GM12865 (cell line): ENCODE measurements around the gene TMEM167B.
A peak's percentile ranks its signal among the peaks of the same experiment; 100 is the strongest.

Source experiments
- DNase-seq: peaks from one replicate; pipeline ENCODE4 v3.0.0; 2010; ENCODE audit warnings: low read depth
- H3K4me3 ChIP-seq: 2 replicates; pipeline ENCODE4 v1.5.1; 2011; ENCODE audit warnings: mild to moderate bottlenecking, low read depth, low read length, control low read depth
- TF ChIP-seq, protein P1 (sequence below): IDR thresholded peaks from 2 replicates; pipeline ENCODE4 v1.5.1; 2011; ENCODE audit warnings: low read length, control low read depth, low read depth, inconsistent platforms; ENCODE audit not compliant: insufficient read depth; ENCODE audit errors: missing control alignments

Gene TMEM167B

DNA sequence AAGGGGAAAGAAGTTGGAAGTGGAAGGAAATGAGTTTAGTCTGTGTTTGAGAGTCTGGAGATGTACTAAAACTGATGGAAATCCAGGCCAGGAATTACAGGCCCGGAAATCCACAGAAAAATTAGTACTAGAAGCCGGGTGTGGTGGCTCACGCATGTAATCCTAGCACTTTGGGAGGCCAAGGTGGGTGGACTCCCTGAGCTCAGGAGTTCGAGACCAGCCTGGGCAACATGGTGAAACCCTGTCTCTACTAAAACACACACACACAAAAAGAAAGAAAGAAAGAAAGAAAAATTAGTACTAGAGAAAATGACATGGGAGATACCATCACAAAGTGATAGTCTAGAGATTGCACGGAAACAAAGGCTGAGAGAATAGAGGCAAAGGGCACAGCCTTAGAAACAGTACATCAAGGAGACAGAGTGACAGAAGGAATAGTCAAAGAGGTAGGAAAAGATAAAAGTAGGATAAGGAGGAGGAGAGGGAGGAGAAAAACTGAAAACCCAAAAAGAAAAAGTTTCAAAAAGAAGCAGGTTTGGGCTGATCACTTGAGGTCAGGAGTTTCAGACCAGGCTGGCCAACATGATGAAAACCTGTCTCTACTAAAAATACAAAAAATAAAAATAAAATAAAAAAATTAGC is 10.0 kb upstream of the TMEM167B start:
- no peak for DNase-seq
- H3K4me3 ChIP-seq: no peak overlapping the region
- TF ChIP-seq, protein P1, sequence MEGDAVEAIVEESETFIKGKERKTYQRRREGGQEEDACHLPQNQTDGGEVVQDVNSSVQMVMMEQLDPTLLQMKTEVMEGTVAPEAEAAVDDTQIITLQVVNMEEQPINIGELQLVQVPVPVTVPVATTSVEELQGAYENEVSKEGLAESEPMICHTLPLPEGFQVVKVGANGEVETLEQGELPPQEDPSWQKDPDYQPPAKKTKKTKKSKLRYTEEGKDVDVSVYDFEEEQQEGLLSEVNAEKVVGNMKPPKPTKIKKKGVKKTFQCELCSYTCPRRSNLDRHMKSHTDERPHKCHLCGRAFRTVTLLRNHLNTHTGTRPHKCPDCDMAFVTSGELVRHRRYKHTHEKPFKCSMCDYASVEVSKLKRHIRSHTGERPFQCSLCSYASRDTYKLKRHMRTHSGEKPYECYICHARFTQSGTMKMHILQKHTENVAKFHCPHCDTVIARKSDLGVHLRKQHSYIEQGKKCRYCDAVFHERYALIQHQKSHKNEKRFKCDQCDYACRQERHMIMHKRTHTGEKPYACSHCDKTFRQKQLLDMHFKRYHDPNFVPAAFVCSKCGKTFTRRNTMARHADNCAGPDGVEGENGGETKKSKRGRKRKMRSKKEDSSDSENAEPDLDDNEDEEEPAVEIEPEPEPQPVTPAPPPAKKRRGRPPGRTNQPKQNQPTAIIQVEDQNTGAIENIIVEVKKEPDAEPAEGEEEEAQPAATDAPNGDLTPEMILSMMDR: no peak

DNA sequence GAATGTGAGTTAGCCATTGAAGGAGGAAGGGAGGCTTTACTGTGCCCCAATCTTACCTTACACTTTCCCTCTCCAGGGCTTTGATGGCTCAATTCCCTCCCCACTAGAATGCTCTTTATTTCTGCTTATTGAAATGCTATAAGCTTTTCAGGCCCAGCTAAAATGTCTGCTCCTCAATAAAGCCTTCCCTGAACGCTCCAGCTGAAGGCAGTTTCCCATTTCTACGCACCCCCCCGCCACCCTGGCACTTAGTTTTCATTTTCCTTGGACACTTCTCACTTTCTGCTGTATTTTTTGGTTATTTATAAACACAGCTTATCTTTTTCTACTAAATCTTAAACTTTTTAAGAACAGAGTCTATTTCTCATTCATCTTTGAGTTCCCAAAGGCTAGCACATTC is 7.1 kb upstream of the TMEM167B start:
- H3K4me3 ChIP-seq: no peak overlapping the region
- TF ChIP-seq, protein P1: no peak
- DNase-seq: no peak

DNA sequence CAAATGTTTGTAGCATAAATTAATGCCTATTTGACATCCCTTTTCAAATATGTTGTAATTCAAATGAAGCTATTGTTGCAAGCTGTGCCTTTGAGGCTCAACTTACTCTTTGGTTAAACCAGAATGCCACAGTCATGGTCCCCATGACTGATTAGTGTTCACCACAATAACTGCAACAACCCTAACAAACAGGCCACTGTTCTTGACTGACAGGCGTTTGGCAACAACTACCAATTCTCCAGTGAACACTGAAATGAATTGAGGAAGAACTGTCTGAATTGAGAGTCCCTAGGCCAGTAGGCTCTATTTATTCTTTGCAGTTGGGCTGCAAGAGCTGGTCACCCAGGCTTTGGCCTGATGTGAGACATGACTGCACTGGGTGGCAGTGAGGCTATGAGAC is 6.6 kb upstream of the TMEM167B start:
- no peak overlapping the region for H3K4me3 ChIP-seq
- TF ChIP-seq, protein P1: no peak
- no peak for DNase-seq

DNA sequence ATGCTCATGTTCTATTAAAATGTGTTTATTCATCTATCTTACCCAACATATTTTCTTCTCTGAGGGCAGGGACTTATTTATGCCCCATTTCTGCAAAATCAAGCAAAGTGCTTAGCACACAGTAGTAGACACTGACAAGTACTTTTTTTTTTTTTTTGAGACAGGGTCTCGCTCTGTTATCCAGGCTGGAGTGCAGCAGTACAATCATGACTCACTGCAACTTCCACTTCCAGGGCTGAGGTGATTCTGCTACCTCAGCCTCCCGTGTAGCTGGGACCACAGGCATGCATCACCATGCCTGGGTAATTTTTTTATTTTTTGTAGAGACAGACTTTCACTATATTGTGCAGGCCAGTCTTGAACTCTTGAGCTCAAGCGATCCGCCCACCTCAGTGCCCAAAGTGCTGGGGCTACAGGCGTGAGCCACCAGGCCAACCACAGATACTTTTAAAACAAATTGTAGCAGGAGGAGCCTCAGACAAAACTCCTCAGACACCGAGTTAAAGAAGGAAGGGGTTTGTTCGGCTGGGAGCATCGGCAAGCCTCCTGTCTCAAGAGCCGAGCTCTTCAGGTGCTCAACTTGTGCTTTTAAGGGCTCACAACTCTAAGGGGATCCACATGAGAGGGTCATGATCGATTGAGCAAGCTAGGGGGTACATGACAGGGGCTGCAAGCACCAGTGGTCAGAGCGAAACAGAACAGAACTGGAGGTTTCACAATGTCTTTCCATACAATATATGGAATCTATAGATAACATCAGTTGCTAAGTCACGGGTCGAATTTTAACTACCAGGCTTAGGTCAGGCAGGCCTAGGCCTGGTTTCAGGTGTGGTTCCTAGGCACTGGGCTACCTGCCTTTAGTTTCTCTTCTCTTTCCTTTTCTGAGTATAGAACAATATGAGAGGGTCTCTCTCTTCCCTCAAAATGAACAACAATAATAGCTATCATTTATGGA is 5.7 kb upstream of the TMEM167B start:
- TF ChIP-seq, protein P1: no peak
- no peak overlapping the region for H3K4me3 ChIP-seq
- no peak for DNase-seq

DNA sequence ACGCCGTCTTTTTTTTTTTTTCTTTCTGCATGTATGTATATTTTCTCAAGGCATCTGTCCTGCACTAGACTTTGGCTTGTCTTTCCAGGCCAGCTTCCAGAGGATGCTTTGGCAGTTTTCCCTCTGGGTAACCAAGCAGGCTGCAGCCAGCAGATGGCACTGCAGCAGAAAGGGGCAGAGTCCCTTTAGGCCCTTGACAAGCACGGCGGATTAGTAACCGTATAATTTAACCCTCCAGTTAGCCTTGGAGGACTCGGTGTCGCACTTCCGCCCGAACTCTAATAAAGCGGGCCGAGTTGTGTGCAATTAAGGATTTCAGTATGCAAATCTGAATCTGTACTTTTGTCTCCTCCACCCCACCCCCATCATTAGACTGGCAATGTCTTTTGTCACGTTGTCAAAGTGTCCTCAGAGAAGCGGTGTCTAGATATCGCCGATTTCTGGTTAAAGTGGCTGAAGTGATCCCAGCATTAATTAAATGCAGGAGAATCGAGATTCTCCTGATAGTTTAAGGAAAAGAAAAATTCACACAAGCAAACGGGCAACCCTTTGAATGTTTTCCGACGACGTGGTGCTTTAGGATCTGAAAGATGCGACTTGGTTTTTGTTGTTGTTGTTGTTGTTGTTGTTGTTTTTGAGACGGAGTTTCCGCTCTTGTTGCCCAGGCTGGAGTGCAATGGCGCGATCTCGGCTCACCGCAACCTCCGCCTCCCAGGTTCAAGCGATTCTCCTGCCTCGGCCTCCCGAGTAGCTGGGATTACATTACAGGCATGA is 1.1 kb upstream of the TMEM167B start:
- DNase-seq: no peak
- peak overlapping the region; percentile 89 for H3K4me3 ChIP-seq
- TF ChIP-seq, protein P1: peak; percentile 41

DNA sequence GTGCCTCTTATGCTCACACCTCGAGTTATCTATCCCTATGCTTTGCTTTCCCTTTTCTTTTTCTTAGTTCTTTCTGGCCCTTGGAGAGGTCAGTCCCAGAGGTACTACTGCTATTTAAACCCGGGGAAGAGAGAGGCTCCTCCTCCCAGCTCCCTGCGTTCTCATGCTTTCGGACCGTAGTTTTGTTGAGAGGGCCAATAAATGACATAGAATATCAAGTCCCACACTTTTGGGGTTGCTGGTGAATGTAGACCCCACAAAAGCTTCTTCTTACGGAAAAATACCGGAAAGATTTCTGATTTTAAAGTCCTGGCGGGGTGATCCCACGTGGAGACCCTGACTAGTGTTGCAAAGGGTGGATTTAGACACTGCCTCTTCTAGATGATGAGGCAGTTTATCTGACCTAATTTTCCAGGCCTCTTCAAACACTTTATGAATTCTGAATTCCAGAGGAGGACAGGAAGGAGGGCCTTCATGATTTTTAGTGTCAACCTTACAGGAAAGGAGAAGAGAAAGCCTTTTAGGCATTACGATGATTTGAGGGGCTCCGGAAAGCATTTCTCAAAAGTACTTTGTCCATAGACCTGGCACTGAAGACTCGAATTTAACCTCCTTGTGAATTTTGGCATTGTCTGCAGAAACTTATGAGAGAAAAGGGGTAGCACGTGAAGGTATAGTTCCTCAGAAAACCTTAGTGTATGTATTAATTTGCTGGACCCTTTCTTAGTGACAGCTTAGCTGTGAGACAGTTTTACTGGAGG is 694 bp downstream of the TMEM167B start:
- DNase-seq: peak; percentile 53
- TF ChIP-seq, protein P1: no peak
- H3K4me3 ChIP-seq: peak overlapping the region; percentile 89
